Measurements from ENCODE around the gene GLIS2.

The GLIS2 gene

DNA sequence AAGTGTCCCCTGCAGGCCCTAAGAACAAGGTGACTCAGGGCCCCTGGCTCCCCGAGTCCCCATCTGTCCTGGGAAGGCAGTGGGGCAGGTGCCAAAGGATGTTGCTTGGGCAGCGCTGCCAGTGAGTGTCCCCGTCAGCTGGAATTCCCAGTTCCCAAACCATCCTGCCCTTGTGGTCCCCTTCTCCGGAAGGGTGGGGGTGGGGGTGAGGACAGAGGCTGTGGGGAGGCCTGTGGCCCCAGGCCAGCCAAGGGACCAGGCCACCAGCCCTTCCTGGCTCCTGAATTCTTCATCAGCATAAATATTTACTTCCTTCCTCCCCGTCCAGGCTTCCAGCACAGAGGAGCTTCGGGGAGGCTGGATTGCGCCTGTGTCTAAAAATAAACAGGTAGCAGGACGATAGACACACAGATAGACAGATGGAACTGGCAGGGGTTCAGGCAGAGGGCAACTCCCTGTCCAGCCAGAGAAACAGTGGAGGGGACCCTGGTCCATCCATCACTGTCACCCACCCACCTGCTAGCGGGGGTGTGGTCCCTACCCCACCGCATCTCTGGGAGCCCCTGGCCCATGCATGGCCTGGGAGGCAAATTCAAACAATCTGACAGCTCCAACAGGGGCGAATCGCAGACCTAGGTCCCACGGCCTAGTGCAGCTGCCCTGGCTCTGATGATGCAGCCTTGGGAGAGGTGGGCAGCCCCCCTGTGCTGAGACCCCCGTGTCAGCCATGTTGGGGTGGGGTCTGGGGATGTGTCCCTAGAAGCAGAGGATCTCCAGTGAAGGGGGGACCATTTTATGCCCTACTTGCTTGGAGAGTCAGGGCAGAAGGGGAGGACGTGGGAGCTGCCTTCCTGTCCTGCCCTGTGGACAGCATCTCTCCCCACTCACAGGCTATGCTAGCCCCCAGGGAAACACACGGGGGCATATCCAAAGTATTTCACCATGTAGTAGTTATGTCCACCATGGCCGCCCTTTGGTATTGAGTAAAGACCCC, 13.2 kb downstream of the GLIS2 start:
- TF ChIP-seq ZNF677 (tag by site-specific recombination; IDR thresholded peaks at IDR 0.05) (no peak), ZNF146 (tag by site-specific recombination; IDR thresholded peaks at IDR 0.05) (no peak), PRDM1 (tag by site-specific recombination; IDR thresholded peaks at IDR 0.05) (no peak), ZNF777 (tag by site-specific recombination; IDR thresholded peaks at IDR 0.05; ENCODE audit: borderline replicate concordance) (no peak), ZBTB21 (tag by site-specific recombination; IDR thresholded peaks at IDR 0.05) (no peak), ZNF571 (tag by site-specific recombination; IDR thresholded peaks at IDR 0.05) (no peak), GLIS2 (tag by site-specific recombination; IDR thresholded peaks at IDR 0.05) (0 out of 2 replicates have a peak, but pooled peaks have one; percentile 2), ZNF366 (tag by site-specific recombination; conservative IDR thresholded peaks at IDR 0.05) (no peak)
- TF ChIP-seq, protein P1, sequence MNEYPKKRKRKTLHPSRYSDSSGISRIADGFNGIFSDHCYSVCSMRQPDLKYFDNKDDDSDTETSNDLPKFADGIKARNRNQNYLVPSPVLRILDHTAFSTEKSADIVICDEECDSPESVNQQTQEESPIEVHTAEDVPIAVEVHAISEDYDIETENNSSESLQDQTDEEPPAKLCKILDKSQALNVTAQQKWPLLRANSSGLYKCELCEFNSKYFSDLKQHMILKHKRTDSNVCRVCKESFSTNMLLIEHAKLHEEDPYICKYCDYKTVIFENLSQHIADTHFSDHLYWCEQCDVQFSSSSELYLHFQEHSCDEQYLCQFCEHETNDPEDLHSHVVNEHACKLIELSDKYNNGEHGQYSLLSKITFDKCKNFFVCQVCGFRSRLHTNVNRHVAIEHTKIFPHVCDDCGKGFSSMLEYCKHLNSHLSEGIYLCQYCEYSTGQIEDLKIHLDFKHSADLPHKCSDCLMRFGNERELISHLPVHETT (tag by site-specific recombination; IDR thresholded peaks at IDR 0.05): no peak
- peaks cover 0 to 5% of the 10 kb centered on the region in 2 experiments; a peak in 1 of 3 replicates for H3K36me3 ChIP-seq (ENCODE audit: control insufficient read depth in 2 of 2, insufficient read depth in 1 of 2, low read length in 2 of 2)
- ChIA-PET CTCF (interaction anchor here (0.5 to 4.1 kb wide), 15 partner anchors 17 to 374 kb away, joined by 3 to 63 read pairs (median 4); no protein-coding TSS in a partner anchor), POLR2A (interaction anchor here (1.5 kb wide), 1 partner anchor 56 kb away, joined by 4 read pairs; no protein-coding TSS in a partner anchor)
- no peak overlapping the region for H3K27ac ChIP-seq (ENCODE audit: extremely low read depth, low read depth, low read length)
- no peak overlapping the region for H3K4me3 ChIP-seq (ENCODE audit: low read depth, low read length)
- no peaks in the 10 kb centered on the region for H3K9me3 ChIP-seq (ENCODE audit: control insufficient read depth, insufficient read depth, low read depth, low read length)
- H3K4me1 ChIP-seq (ENCODE audit: control insufficient read depth, insufficient read depth, low read length): no peaks in the 10 kb centered on the region

DNA sequence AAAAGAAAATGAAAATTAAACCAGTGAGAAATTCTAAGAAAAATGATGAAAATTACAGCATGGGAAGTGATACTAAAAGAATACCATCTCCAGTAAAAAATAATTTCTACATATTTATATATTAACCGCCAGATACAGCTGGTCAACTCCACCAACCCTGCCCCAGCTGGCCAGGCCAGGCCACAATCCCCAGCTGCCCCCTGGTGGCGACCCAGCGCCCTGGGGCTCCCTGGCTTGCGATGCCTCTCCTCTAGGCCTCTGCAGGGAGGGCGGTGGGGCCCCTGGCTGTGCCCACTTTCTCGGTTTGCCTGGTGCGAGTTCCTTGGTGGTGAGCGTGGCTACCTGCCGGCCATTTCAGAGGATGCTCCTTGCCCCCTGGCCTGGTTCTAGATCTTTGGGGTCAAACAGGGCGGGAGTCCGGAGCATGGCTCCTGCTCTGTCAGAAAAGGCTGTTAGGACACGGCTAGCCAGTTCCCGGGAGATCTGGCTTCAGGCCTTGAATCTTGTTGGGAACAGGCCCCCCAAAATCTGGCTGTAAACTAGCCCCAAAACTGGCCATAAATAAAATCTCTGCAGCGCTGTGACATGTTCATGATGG, 14.5 kb downstream of the GLIS2 start:
- Histone ChIP-seq H3K4me1 (ENCODE audit: control insufficient read depth, insufficient read depth, low read length) (no peaks in the 10 kb centered on the region), H3K36me3 (ENCODE audit: control insufficient read depth in 2 of 2, insufficient read depth in 1 of 2, low read length in 2 of 2) (peaks cover 0 to 11% of the 10 kb centered on the region in 2 experiments; a peak in 1 of 3 replicates), H3K4me3 (ENCODE audit: low read depth, low read length) (no peak overlapping the region), H3K27ac (ENCODE audit: extremely low read depth, low read depth, low read length) (no peak overlapping the region), H3K9me3 (ENCODE audit: control insufficient read depth, insufficient read depth, low read depth, low read length) (no peaks in the 10 kb centered on the region)
- ChIA-PET CTCF (interaction anchor here (0.6 to 4.1 kb wide), 20 partner anchors 10 to 347 kb away, joined by 3 to 63 read pairs (median 4); no protein-coding TSS in a partner anchor), POLR2A (interaction anchor here (1.5 kb wide), 1 partner anchor 57 kb away, joined by 4 read pairs; no protein-coding TSS in a partner anchor)
- TF ChIP-seq ZNF747 (tag by site-specific recombination; IDR thresholded peaks at IDR 0.05): no peak
- no peak for TF ChIP-seq ZNF184 (tag by site-specific recombination; IDR thresholded peaks at IDR 0.05)
- no peak for TF ChIP-seq ZNF785 (tag by site-specific recombination; IDR thresholded peaks at IDR 0.05)
- no peak for TF ChIP-seq EGR2 (tag by site-specific recombination; IDR thresholded peaks at IDR 0.05; ENCODE audit: low read depth)
- no peak for TF ChIP-seq ZNF155 (tag by site-specific recombination; IDR thresholded peaks at IDR 0.05)
- TF ChIP-seq BCL11A (tag by site-specific recombination; IDR thresholded peaks at IDR 0.05; ENCODE audit: low read depth): no peak
- 0 out of 2 replicates have a peak, but pooled peaks have one; percentile 47 for TF ChIP-seq ZNF660 (tag by site-specific recombination; IDR thresholded peaks at IDR 0.05)
- TF ChIP-seq ZBTB7A (tag by site-specific recombination; IDR thresholded peaks at IDR 0.05; ENCODE audit: low read depth): no peak
- TF ChIP-seq, protein P2, sequence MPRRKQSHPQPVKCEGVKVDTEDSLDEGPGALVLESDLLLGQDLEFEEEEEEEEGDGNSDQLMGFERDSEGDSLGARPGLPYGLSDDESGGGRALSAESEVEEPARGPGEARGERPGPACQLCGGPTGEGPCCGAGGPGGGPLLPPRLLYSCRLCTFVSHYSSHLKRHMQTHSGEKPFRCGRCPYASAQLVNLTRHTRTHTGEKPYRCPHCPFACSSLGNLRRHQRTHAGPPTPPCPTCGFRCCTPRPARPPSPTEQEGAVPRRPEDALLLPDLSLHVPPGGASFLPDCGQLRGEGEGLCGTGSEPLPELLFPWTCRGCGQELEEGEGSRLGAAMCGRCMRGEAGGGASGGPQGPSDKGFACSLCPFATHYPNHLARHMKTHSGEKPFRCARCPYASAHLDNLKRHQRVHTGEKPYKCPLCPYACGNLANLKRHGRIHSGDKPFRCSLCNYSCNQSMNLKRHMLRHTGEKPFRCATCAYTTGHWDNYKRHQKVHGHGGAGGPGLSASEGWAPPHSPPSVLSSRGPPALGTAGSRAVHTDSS (tag by site-specific recombination; IDR thresholded peaks at IDR 0.05): no peak
- no peak for TF ChIP-seq GLI4 (tag by site-specific recombination; IDR thresholded peaks at IDR 0.05)
- TF ChIP-seq ZNF292 (tag by site-specific recombination; IDR thresholded peaks at IDR 0.05; ENCODE audit: borderline replicate concordance, low read depth): no peak
- TF ChIP-seq, protein P3, sequence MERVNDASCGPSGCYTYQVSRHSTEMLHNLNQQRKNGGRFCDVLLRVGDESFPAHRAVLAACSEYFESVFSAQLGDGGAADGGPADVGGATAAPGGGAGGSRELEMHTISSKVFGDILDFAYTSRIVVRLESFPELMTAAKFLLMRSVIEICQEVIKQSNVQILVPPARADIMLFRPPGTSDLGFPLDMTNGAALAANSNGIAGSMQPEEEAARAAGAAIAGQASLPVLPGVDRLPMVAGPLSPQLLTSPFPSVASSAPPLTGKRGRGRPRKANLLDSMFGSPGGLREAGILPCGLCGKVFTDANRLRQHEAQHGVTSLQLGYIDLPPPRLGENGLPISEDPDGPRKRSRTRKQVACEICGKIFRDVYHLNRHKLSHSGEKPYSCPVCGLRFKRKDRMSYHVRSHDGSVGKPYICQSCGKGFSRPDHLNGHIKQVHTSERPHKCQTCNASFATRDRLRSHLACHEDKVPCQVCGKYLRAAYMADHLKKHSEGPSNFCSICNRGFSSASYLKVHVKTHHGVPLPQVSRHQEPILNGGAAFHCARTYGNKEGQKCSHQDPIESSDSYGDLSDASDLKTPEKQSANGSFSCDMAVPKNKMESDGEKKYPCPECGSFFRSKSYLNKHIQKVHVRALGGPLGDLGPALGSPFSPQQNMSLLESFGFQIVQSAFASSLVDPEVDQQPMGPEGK (tag by site-specific recombination; IDR thresholded peaks at IDR 0.05): 0 out of 2 replicates have a peak, but pooled peaks have one; percentile 16
- TF ChIP-seq ZNF132 (tag by site-specific recombination; IDR thresholded peaks at IDR 0.05; ENCODE audit: borderline replicate concordance): no peak
- peak; percentile 29; the same call in 1 of the 2 replicates for TF ChIP-seq ZIC2 (tag by site-specific recombination; IDR thresholded peaks at IDR 0.05)
- TF ChIP-seq ZNF302 (tag by site-specific recombination; IDR thresholded peaks at IDR 0.05; ENCODE audit: low read depth): no peak
- TF ChIP-seq ZNF138 (tag by site-specific recombination; IDR thresholded peaks at IDR 0.05; ENCODE audit: borderline replicate concordance): no peak
- 0 out of 2 replicates have a peak, but pooled peaks have one; percentile 16 for TF ChIP-seq ZSCAN30 (tag by site-specific recombination; IDR thresholded peaks at IDR 0.05)
- TF ChIP-seq ZFHX2 (tag by site-specific recombination; conservative IDR thresholded peaks at IDR 0.05): no peak
